ENCODE results near the gene NPEPPS.
A peak's percentile ranks its signal among the peaks of the same experiment; 100 is the strongest.

NPEPPS gene

DNA sequence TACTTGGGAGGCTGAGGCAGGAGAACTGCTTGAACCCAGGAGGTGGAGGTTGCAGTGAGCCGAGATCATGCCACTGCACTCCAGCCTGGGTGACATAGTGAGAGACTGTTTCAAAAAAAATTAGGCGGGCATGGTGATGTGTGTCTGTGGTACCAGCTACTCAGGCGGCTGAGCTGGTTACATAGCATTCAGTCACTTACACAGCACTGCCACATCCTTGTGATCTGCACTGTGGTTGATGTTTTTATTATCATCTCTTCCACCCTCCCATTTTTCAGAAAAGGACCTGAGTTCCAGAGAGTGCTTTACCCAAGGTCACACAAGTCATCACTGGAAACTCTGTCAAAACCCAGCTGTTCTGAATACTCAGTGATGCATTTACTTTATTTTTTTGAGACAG lies 104.0 kb downstream of the NPEPPS start:
- DNase-seq, result no peak

DNA sequence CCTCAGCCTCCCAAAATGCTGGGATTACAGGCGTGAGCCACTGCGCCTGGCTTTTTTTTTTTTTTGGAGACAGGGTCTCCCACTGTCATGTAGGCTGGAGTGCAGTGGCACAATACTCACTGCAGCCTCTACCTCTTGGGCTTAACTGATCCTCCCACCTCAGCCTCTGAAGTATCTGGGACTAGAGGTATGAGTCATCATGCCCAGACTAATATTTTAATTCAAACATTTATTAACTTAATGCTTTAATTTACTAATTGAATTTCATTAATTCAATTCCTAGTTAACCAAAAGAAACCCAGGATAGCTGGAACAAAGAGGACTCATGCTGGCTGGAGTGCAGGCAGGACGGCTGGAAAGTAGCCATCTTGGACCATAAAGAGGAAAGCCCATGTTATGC lies 104.8 kb downstream of the NPEPPS start:
- DNase-seq, result no peak

DNA sequence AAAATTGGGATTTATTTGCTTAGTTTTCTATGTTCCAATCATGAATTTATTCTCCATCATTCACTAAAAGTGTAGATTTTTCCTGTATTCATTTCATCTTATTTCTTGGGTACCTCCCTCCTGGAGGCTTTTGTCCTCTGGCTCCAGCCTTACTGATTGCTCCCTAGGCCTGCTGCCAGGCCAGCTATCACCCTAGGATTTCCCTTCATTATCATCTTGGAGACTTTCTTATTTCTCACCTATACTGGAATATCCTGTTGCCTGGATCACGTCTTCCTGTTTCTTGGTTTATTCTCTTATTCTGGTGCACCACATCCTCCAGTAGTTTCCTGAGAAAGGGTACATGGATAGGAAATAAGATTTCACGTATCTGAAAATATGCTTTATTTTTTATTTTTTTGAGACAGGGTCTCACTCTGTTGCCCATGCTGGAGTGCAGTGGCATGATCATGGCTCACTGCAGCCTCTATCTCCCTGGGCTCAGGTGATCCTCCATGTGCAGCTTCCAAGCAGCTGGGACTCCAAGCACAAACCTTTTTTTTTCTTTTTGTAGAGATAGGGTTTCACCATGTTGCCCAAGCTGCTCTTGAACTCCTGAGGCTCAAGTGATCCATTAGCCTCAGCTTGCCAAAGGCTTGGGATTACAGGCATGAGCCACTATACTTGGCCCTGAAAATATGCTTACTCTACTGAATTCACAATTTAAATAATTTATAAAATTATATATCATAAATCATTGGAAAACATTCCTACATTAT lies 105.5 kb downstream of the NPEPPS start:
- no peak for DNase-seq

DNA sequence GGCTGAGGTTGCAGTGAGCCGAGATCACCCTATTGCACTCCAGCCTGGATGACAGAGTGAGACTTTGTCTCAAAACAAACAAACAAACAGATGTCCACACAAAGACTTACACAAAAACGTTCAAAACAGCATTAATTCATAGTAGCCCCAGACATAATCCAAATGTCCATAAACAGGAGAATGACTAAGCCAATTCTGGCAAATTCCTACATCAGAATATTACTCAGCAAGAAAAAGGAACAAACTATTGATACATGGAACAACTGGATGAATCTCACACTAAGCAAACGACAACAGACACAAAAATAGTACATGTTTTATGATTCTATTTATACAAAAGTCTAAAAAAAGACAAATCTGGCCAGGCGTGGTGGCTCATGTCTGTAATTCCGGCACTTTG lies 108.0 kb downstream of the NPEPPS start:
- no peak for DNase-seq

DNA sequence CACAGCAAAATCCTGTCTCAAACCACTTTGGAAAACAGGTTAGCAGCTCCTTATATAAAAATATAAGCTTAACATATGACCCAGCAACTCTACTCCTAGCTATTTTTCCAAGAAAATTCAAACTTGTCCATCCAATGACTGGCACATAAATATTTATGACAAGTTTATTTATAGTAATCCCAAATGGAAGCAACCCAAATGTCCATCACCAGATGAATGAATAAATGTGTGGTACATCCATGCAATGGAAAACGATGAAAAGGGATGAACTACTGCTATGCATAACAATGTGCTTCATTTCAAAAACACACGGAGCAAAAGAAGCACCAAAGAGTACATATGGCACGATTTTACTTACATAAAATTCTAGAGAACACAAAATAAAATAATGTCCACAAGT lies 109.2 kb downstream of the NPEPPS start:
- no peak for DNase-seq

DNA sequence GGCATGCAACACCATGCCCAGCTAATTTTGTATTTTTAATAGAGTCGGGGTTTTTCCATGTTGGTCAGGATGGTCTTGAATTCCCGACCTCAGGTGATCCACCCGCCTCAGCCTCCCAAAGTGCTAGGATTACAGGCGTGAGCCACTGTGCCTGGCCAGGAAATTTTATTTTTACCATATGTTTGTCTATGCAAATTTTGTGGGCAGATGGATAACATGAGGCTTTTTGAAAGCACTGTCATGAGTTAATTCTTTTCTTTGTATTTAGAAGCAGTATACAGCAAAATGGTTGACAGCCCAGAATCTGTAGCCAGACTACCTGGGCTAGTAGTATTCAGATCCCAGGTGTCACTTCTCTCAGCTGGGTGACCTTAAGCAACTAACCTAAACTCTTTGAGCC lies 110.3 kb downstream of the NPEPPS start:
- no peak for DNase-seq

DNA sequence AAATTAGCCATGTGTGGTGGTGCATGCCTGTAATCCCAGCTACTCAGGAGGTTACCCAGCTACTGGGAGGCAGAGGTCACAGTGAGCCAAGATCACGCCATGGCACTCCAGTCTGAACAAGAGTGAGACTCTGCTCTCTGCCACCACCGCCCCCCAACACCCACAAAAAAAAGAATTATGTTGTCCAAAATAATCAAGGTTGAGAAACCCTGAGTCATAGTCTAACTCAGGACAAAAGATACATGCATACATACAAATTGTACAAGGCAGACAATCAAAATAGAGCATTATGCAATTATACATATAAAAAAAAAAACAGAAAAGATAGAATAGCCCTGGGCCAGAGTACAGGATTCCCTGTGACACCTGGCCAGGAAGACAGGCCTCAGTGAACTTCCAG lies 112.2 kb downstream of the NPEPPS start:
- no peak for DNase-seq

DNA sequence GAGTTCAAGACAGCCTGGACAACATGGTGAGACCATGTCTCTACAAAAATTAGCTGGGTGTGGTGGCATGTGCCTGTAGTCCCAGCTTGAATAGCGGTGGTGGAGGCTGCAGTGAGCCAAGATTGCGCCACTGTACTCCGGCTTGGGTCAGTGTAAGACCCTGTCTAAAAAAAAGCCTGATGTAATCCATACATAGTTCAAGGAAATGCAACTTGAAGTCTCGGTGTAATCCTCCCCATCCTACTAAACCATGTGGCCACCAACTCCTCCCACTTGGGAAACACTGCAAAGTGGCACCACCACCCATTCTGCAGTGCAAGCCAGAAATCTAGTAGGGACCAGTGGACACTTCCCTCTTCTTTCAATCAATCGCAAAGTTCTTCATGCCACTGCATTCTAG lies 113.4 kb downstream of the NPEPPS start:
- DNase-seq, result no peak

DNA sequence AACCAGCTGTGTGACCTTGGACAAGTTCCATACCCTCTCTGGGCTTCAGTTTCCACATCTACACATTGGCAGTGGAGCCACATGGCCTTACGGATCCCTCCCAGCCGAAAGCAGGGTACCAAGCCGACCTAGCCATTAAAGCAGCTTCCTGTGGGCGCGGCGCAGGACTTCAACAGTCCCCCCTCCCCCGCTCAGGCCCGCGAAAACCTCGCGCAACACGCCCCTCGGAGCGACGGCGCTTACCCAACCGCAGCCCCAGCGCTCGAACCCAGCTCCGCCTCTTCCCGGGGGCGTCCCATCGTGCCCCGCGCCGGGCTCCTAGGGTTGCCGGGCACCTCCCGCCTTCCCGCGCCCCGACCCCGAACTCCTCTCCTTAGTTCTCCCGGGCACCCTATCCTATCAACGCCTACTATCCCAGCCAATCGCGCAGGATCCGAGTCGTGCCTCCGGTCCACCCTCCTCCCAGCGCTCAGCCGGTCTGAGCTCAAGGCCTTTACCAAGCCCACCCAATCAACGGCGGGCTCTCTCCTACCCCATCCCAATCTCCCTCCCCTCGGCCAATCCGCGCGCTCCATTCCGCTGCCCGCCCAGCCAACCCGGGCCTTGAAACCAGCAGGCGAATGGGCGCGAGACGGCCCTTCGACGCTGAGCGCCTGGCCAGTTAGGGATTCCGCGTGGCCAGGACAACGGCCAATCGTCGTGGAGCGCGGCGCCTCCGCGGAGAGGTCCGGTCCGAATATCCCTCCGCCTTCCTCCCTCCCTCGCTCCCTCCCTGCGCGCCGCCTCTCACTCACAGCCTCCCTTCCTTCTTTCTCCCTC lies 118.5 kb downstream of the NPEPPS start, which contains the start of gene KPNB1:
Gene KPNB1 (plus strand): TSS at position 767 of the 819 bp plus-strand sequence. CDS start 326 bp downstream, outside the sequence.
- peak; percentile 100 for DNase-seq

DNA sequence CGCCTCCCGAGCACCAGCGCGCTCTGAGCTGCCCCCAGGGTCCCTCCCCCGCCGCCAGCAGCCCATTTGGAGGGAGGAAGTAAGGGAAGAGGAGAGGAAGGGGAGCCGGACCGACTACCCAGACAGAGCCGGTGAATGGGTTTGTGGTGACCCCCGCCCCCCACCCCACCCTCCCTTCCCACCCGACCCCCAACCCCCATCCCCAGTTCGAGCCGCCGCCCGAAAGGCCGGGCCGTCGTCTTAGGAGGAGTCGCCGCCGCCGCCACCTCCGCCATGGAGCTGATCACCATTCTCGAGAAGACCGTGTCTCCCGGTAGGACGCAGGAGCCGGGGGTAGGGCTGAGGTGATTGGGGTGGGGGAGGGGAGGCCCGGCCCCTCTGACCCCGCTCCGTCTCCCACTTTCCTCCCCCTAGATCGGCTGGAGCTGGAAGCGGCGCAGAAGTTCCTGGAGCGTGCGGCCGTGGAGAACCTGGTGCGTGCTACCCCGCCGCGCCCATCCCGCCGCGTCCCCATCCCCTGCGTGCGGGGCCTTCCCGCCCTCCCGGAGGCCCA lies 119.1 kb downstream of the NPEPPS start:
- no peak for DNase-seq

DNA sequence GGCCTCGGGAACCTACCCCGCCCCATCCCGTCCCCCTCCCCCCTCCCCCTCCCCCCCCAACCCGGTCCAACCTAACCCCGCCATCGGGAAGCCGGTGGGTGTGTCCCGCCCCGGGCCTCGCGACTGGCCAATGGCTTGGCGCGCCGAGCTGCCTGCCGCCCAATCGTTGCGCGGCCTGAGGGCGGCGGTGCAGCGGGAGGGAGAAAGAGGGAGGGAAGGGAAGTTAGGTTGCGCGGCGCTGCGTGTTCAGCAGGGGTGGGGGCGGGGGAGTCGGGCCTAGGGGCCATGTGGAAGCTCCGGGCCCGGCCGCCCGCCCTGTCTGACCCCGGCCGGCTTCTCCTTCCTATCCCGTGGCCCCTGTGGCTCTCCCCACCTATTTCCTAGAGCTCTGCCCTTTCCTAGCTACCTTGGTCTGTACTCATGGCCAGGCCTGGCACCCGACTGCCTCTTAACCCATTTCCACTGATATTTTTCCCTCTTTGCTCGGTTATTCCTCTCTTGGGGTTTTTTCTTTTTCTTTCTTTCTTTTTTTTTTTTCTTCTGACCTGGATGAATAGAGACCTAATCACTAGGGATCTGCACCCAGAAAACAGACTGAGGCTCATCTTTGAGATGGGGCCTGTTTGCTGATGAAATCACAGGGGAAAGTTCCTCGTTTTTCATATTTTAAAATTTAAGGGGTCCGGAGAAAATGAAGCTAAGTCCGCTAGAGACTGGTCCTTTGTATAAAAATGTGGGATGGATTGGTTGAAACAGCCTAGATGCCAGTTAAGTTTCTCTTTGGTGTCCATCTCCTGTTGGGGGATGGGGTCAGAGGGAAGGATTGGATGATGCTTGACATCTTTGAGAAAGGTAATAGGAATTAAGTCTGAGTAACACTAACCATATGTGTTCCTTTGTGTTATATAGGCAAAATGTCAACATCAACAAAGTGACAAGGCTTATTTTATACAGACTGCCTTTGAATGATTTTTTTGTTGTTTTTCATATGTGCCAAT lies 119.9 kb downstream of the NPEPPS start:
- DNase-seq, result peak; percentile 97

DNA sequence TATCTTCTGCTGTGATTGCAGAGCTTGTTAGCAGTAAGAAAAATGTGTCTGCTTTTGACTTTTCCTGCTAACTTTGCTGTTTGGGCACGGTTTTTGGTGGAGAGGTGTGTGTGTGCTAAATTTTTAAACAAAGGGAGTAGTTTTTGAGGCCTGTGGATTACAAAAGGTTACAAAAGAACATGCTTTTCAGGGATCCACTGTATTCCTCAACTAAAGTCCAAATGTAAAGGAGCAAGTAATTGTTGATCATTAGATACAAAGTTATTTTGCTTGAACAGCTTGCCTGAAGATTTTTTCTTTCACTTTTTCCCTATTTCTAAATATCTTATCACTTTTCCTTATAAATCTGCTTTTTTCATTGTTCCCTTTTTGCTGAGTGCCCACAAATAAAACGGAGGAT lies 120.8 kb downstream of the NPEPPS start:
- no peak for DNase-seq

DNA sequence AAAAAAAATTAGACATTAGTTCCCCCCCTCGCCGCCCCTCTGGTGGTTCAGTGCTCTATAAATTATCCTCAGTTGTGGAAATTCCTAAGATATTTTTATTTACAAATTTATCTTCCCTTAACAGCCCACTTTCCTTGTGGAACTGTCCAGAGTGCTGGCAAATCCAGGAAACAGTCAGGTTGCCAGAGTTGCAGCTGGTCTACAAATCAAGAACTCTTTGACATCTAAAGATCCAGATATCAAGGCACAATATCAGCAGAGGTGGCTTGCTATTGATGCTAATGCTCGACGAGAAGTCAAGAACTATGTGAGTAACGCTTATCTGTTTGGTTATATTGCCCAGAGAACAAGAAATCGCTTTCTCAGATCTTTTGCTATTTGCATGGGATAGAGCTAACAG lies 121.7 kb downstream of the NPEPPS start:
- no peak for DNase-seq

DNA sequence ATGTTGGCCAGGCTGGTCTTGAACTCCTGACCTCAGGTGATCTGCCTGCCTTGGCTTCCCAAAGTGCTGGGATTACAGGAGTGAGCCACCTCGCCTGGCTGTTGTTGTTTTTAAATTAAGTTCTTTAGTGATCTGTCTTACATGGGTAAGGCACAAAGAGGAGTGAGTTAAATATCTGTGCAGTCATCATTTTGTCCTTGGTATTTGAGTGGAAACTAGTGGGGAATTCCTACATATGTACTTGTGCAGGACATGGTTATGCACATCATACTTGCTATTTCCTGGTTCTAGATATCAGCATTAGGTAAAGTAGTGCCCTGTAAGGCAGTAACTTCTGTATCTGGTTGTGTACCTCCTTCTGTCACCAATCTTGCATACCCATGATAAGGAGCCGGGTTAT lies 122.5 kb downstream of the NPEPPS start:
- no peak for DNase-seq

DNA sequence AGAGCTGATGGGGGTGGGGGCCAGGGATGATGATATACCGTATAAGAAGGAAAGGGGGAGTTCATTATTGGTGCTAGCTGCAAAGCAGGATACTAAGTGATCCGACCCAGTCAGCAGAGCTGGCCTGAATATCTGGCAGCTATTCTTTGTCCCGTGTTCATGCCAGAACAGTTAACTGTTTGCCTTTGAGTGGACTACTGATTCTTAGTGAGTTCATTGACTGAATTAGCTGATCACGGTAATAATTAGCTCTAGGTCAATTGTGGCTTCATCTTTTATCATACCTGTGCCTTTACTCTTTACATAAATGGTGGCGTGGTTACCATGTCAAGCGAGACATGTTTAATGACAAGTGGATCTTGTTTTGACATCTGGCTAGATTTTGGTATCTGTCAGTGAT lies 124.1 kb downstream of the NPEPPS start:
- no peak for DNase-seq

DNA sequence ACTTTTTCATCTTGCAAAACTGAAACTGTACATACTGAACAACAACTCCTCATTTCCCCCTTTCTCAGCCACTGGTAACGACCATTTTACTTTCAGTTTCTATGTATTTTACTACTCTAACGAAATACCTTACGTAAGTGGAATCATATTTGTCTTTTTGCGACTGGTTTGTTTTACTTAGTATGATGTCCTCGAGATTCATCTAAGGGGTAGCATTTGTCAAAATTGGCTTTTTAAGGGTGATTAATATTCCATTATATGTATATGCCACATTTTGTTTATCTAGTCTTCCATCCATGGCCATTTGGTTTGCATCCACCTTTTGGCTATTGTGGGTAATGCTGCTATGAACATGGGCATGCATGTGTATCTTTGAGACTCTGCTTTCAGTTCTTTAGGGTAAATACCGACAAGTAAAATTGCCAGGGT lies 129.2 kb downstream of the NPEPPS start:
- peak; percentile 69 for DNase-seq

DNA sequence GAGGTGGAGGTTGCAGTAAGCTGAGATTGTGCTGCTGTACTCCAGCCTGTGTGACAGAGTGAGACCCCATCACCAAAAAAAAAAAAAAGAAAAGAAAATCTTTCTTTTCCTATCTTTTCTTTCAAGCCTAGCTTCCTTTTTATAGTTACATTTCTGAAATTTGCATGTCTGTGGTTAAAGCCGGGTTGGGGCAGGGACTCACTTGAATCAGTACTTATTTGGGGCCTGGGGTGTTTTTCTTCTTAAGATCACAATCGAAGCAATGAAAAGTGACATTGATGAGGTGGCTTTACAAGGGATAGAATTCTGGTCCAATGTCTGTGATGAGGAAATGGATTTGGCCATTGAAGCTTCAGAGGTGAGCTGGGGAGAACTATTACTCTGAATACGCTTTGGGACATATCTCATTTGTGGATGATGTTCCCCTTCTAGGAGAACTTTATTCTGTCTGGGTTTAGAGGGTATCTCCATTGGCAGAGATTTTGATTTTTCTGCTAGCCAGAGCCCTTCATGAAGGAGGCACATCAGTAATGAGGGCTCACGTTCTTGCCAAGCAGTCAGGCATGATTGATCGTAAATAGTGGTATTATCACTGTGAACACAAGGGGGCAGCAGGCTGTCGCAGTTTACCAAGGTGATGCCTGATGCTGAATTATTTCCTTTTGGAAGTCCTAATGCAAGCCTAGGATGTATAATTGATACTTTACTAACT lies 133.2 kb downstream of the NPEPPS start:
- peak; percentile 73 for DNase-seq

DNA sequence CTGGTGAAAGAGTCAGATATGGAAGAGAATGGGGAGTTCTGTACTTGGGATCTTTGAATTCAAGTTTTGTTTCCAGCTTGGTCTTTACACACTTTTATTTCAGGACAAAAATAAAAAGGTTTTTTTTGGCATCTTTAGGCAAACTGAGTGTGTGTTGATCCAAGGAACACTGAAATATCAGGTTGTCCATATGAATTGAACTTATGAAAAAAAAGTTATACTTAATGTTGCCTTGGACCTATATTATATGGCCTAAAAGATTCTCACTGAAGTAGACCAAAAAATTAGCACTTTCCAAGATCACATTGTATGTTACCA lies 133.7 kb downstream of the NPEPPS start:
- no peak for DNase-seq

DNA sequence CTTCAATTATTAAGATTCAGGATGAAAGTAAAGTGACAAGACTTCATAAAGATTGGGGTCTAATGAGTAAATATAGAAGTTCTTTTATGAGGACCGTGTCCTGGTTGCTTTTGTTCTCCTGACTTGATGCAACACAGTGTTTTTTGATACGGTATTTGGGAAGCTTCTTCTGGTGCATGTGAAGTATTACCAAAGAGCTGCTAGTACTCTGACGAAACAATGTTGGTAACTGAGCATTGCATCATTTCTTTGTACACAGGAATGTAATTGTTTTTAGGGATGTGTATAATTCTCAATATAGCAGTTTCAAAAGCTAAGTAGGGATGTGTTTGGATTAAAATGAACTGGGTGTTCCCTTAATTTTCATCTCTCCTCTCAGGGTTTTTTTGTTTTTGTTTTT lies 134.7 kb downstream of the NPEPPS start:
- no peak for DNase-seq

DNA sequence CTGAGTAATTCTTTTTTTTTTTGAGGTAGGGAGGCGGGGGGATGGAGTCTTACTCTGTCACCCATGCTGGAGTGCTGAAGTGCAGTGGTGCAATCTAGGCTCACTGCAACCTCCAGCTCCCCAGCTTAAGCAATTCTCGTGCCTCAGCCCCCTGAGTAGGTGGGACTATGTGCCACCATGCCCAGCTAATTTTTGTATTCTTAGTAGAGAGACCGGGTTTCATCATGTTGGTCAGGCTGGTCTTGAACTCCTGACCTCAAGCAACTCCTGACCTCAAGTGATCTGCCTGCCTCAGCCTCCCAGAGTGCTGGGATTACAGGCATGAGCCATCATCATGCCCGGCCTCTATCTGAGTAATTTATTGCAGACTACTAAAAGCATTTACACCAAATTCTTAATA lies 138.2 kb downstream of the NPEPPS start:
- no peak for DNase-seq

DNA sequence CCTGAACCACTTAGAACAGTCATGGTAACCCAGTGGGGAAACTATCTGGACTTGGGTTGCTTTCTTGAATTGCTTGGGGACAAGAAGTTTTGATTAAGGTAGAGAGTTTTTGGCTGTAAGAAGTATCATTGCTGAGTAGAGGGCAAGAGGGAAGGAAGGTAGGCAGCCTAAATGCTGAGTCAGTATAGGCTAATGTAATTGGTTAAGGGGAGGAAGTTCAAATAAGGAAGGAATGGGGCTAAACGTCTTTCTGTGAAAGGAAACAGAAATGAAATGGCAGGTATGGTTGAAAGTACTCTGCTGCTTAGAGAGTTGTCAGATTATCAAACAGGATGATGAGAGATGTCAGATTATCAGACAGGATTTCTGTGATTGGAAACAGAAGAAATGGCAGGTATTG lies 139.2 kb downstream of the NPEPPS start:
- no peak for DNase-seq
